H9 (cell line): ENCODE measurements around the gene INPP5A. TPM values are rescaled to one million over a fixed set of nuclear protein-coding genes. Genes with fewer than 3 reads are reported as not detected.

Experiments used
- DNase-seq: peaks from one replicate; pipeline ENCODE4 v3.0.0-alpha.2; 2017
- H2AFZ ChIP-seq: one replicate; pipeline ENCODE4 v1.6.1; 2013; ENCODE audit warnings: mild to moderate bottlenecking, low read length, control low read depth, moderate library complexity
- H2AK5ac ChIP-seq: 2 replicates; pipeline ENCODE4 v1.6.1; 2013; ENCODE audit warnings: low read length, control low read depth, mixed read lengths; ENCODE audit not compliant: insufficient read length
- H2BK120ac ChIP-seq: one replicate; pipeline ENCODE4 v1.6.1; 2013; ENCODE audit warnings: low read depth, mild to moderate bottlenecking, low read length, control low read depth, inconsistent platforms; ENCODE audit not compliant: poor library complexity, severe bottlenecking
- H2BK12ac ChIP-seq: 2 replicates; pipeline ENCODE4 v1.6.1; 2013; ENCODE audit warnings: low read length, control low read depth, mixed read lengths, low read depth; ENCODE audit not compliant: insufficient read length
- H2BK15ac ChIP-seq: 2 replicates; pipeline ENCODE4 v1.6.1; 2013; ENCODE audit warnings: low read depth, low read length, control low read depth
- H2BK20ac ChIP-seq: one replicate; pipeline ENCODE4 v1.6.1; 2013; ENCODE audit warnings: low read depth, mild to moderate bottlenecking, low read length, control low read depth, inconsistent platforms; ENCODE audit not compliant: poor library complexity, severe bottlenecking
- H2BK5ac ChIP-seq: 2 replicates; pipeline ENCODE4 v1.6.1; 2013; ENCODE audit warnings: low read length, control low read depth, mixed read lengths; ENCODE audit not compliant: insufficient read length
- H3K14ac ChIP-seq: 2 replicates; pipeline ENCODE4 v1.6.1; 2013; ENCODE audit warnings: low read length, control low read depth; ENCODE audit not compliant: insufficient read depth
- H3K18ac ChIP-seq: 2 replicates; pipeline ENCODE4 v1.6.1; 2013; ENCODE audit warnings: low read depth, mild to moderate bottlenecking, mixed read lengths, low read length, control low read depth; ENCODE audit not compliant: insufficient read length
- H3K23ac ChIP-seq: 2 replicates; pipeline ENCODE4 v1.6.1; 2013; ENCODE audit warnings: low read length, control low read depth, mixed read lengths, low read depth; ENCODE audit not compliant: insufficient read length
- H3K23me2 ChIP-seq: 2 replicates; pipeline ENCODE4 v1.6.1; 2013; ENCODE audit warnings: low read depth, mild to moderate bottlenecking, mixed read lengths, low read length, control low read depth; ENCODE audit not compliant: insufficient read length, poor library complexity, severe bottlenecking
- H3K27ac ChIP-seq: 2 replicates; pipeline ENCODE4 v1.5.1; 2013; ENCODE audit warnings: low read length, control low read depth, mixed read lengths, low read depth; ENCODE audit not compliant: insufficient read length
- H3K27me3 ChIP-seq: 2 replicates; pipeline ENCODE4 v1.6.1; 2013; ENCODE audit warnings: low read length, control low read depth, inconsistent platforms; ENCODE audit not compliant: insufficient read depth
- H3K4ac ChIP-seq: 2 replicates; pipeline ENCODE4 v1.6.1; 2013; ENCODE audit warnings: low read depth, mild to moderate bottlenecking, control low read depth, inconsistent platforms, low read length, moderate library complexity
- H3K4me1 ChIP-seq: 2 replicates; pipeline ENCODE4 v1.6.1; 2013; ENCODE audit warnings: low read length, control low read depth, inconsistent platforms; ENCODE audit not compliant: insufficient read depth
- H3K4me2 ChIP-seq: 2 replicates; pipeline ENCODE4 v1.6.1; 2013; ENCODE audit warnings: low read length, control low read depth, mixed read lengths; ENCODE audit not compliant: insufficient read length, insufficient read depth
- H3K56ac ChIP-seq: 2 replicates; pipeline ENCODE4 v1.6.1; 2013; ENCODE audit warnings: low read depth, mild to moderate bottlenecking, mixed read lengths, low read length, control low read depth; ENCODE audit not compliant: insufficient read length
- H3K79me1 ChIP-seq: 2 replicates; pipeline ENCODE4 v1.6.1; 2013; ENCODE audit warnings: low read depth, mild to moderate bottlenecking, moderate library complexity, low read length, control low read depth, inconsistent platforms; ENCODE audit not compliant: insufficient read depth, poor library complexity, severe bottlenecking
- H3K79me2 ChIP-seq: 2 replicates; pipeline ENCODE4 v1.6.1; 2013; ENCODE audit warnings: low read length, control low read depth, inconsistent platforms; ENCODE audit not compliant: insufficient read depth
- H3K9ac ChIP-seq: 2 replicates; pipeline ENCODE4 v1.6.1; 2013; ENCODE audit warnings: low read length, control low read depth, mixed read lengths; ENCODE audit not compliant: insufficient read length; ENCODE audit errors: extremely low read depth
- H3K9me3 ChIP-seq: one replicate; pipeline ENCODE4 v1.6.1; 2013; ENCODE audit warnings: low read depth, low read length, inconsistent platforms; ENCODE audit not compliant: control insufficient read depth
- H3T11ph ChIP-seq: one replicate; pipeline ENCODE4 v1.6.1; 2013; ENCODE audit warnings: mild to moderate bottlenecking, low read length, control low read depth, inconsistent platforms
- H4K20me1 ChIP-seq: one replicate; pipeline ENCODE4 v1.6.1; 2013; ENCODE audit not compliant: control insufficient read depth, insufficient read length, insufficient read depth
- H4K5ac ChIP-seq: 2 replicates; pipeline ENCODE4 v1.6.1; 2013; ENCODE audit warnings: low read depth, mild to moderate bottlenecking, mixed read lengths, low read length, control low read depth; ENCODE audit not compliant: insufficient read length
- H4K8ac ChIP-seq: replicated peaks from 2 replicates; pipeline ENCODE4 v1.6.1; 2013; ENCODE audit warnings: low read length, control low read depth, mixed read lengths, low read depth; ENCODE audit not compliant: insufficient read length
- H4K91ac ChIP-seq: 2 replicates; pipeline ENCODE4 v1.6.1; 2013; ENCODE audit warnings: low read depth, mild to moderate bottlenecking, moderate library complexity, mixed read lengths, low read length, control low read depth; ENCODE audit not compliant: insufficient read length
- H3K27ac Mint-ChIP-seq, 3 experiments: 2 replicates in 2 of 3; 3 replicates in 1 of 3; pipeline ENCODE4 v1.8.0; 2020 to 2021; ENCODE audit warnings: mixed read lengths in 3 of 3, mild to moderate bottlenecking in 1 of 3, moderate library complexity in 1 of 3
- H3K27me3 Mint-ChIP-seq: 2 replicates; pipeline ENCODE4 v1.8.0; 2021; ENCODE audit warnings: low read depth, mild to moderate bottlenecking, moderate library complexity, mixed read lengths
- H3K36me3 Mint-ChIP-seq, 3 experiments: 2 replicates in 2 of 3; 3 replicates in 1 of 3; pipeline ENCODE4 v1.8.0; 2020 to 2021; ENCODE audit warnings: low read depth in 3 of 3, mixed read lengths in 3 of 3; ENCODE audit not compliant: insufficient read depth in 1 of 3
- H3K4me1 Mint-ChIP-seq, 2 experiments: 2 replicates each; pipeline ENCODE4 v1.8.0; 2020; ENCODE audit warnings: mixed read lengths in 2 of 2
- H3K4me3 Mint-ChIP-seq, 2 experiments: 2 replicates in 1 of 2; 3 replicates in 1 of 2; pipeline ENCODE4 v1.8.0; 2020 to 2021; ENCODE audit warnings: mild to moderate bottlenecking in 2 of 2, mixed read lengths in 2 of 2, moderate library complexity in 1 of 2
- H3K9me3 Mint-ChIP-seq, 2 experiments: 2 replicates in 1 of 2; 3 replicates in 1 of 2; pipeline ENCODE4 v1.8.0; 2020; ENCODE audit warnings: mild to moderate bottlenecking in 2 of 2, mixed read lengths in 2 of 2, moderate library complexity in 1 of 2
- WGBS: extraction: QIAGEN DNeasy Blood & Tissue Kit; methylation state at CpG from one replicate; pipeline ENCODE4 v1.1.7; 2013; ENCODE audit warnings: missing lambda C conversion rate, low lambda C conversion rate, mixed read lengths; ENCODE audit not compliant: insufficient read length; ENCODE audit errors: extremely low coverage; 5-methylcytosine and 5-hydroxymethylcytosine counted together
- total RNA-seq: library from RNA; stranded (reverse); gene quantifications from 2 replicates; pipeline ENCODE4 v1.2.1, GENCODE V29; 2021
- TF ChIP-seq, protein P1 (sequence below): fragments of 200-600 bp; sonication (generic); conservative IDR thresholded peaks from 3 replicates; pipeline ENCODE4 v1.8.0; 2021; ENCODE audit warnings: antibody characterized with exemption, mild to moderate bottlenecking

INPP5A gene
- total RNA-seq, 1 experiment from 2014 or later, result 17.7 TPM

- no peak for DNase-seq
- WGBS, result no CpG with 5 or more reads among the region's 2 CpGs
- H3K9me3 Mint-ChIP-seq, result peaks cover 10 to 21% of the 10 kb centered on the region in 2 experiments; a peak in 4 of 5 replicates
These were observed 154.7 kb downstream of the INPP5A start for GRCh38 chr10:132692311-132692710.

More at GRCh38 chr10:132692311-132692710, 154.7 kb downstream of the INPP5A start:
- Mint-ChIP-seq H3K36me3 (peaks cover 0 to 2% (median 0%) of the 10 kb centered on the region in 3 experiments; a peak in 2 of 7 replicates), H3K4me3 (no peak overlapping the region), H3K4me1 (peaks cover 4 to 5% of the 10 kb centered on the region in 2 experiments; a peak in 3 of 4 replicates), H3K27ac (no peak overlapping the region), H3K27me3 (peaks cover 2% of the 10 kb centered on the region; the same call in 1 of the 2 replicates)
- no peaks in the 10 kb centered on the region for H3K79me2 ChIP-seq
- H3T11ph ChIP-seq, result no peak overlapping the region
- H3K27ac ChIP-seq, result no peak overlapping the region
- no peaks in the 10 kb centered on the region for H3K27me3 ChIP-seq
- no peaks in the 10 kb centered on the region for H3K9me3 ChIP-seq
- H3K23ac ChIP-seq, result no peak overlapping the region
- H4K20me1 ChIP-seq, result peaks cover 5% of the 10 kb centered on the region
- H2AK5ac ChIP-seq, result no peak overlapping the region
- H2BK120ac ChIP-seq, result no peak overlapping the region
- H3K4ac ChIP-seq, result no peak overlapping the region
- no peak overlapping the region for H3K14ac ChIP-seq
- no peak overlapping the region for H4K5ac ChIP-seq
- H3K9ac ChIP-seq, result no peak overlapping the region
- H4K91ac ChIP-seq, result no peak overlapping the region
- no peak overlapping the region for H3K56ac ChIP-seq
- no peak overlapping the region for H2BK20ac ChIP-seq
- H2BK5ac ChIP-seq, result no peak overlapping the region
- no peak overlapping the region for H4K8ac ChIP-seq
- H3K4me1 ChIP-seq, result no peaks in the 10 kb centered on the region
- H3K79me1 ChIP-seq, result no peaks in the 10 kb centered on the region
- H2BK12ac ChIP-seq, result no peak overlapping the region
- no peak overlapping the region for H2AFZ ChIP-seq
- H3K18ac ChIP-seq, result no peak overlapping the region
- no peak overlapping the region for H2BK15ac ChIP-seq
- H3K23me2 ChIP-seq, result no peaks in the 10 kb centered on the region
- no peak overlapping the region for H3K4me2 ChIP-seq
- TF ChIP-seq, protein P1, sequence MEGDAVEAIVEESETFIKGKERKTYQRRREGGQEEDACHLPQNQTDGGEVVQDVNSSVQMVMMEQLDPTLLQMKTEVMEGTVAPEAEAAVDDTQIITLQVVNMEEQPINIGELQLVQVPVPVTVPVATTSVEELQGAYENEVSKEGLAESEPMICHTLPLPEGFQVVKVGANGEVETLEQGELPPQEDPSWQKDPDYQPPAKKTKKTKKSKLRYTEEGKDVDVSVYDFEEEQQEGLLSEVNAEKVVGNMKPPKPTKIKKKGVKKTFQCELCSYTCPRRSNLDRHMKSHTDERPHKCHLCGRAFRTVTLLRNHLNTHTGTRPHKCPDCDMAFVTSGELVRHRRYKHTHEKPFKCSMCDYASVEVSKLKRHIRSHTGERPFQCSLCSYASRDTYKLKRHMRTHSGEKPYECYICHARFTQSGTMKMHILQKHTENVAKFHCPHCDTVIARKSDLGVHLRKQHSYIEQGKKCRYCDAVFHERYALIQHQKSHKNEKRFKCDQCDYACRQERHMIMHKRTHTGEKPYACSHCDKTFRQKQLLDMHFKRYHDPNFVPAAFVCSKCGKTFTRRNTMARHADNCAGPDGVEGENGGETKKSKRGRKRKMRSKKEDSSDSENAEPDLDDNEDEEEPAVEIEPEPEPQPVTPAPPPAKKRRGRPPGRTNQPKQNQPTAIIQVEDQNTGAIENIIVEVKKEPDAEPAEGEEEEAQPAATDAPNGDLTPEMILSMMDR, result no peak
